ENCODE measurements around the gene MOV10L1. TPM values are rescaled to one million over a fixed set of nuclear protein-coding genes. Genes with fewer than 3 reads are reported as not detected.
"Not testable (repeated sequence)": the region's sequence is repeated elsewhere in the genome, so short reads cannot be mapped to it uniquely, and the experiment has no call there.

The MOV10L1 gene
- total RNA-seq, 2 experiments from 2014 or later, result 0.11 TPM; not detected in 1

GRCh38 chr22:50203288-50203687 lies 113.5 kb downstream of the MOV10L1 start:
- ChIA-PET POLR2A (no interaction called here), CTCF (interaction anchor here (1.0 kb wide), 1 partner anchor 12 kb away, joined by 3 read pairs; no protein-coding TSS in a partner anchor)
- no peak for DNase-seq
- Mint-ChIP-seq H3K27me3 (no peaks in the 10 kb centered on the region), H3K9me3 (ENCODE audit: low read depth) (no peaks in the 10 kb centered on the region), H3K4me3 (no peak overlapping the region), H3K4me1 (peaks cover 23% of the 10 kb centered on the region), H3K36me3 (ENCODE audit: low read depth) (peaks cover 15% of the 10 kb centered on the region), H3K27ac (no peak overlapping the region)
- no peak for ATAC-seq
- intact Hi-C loops (cut with DNase I, micrococcal nuclease), result no loop called here

GRCh38 chr22:50204571-50204970 lies 114.8 kb downstream of the MOV10L1 start:
- Mint-ChIP-seq H3K27ac (no peak overlapping the region), H3K27me3 (no peaks in the 10 kb centered on the region), H3K4me3 (no peak overlapping the region), H3K9me3 (ENCODE audit: low read depth) (no peaks in the 10 kb centered on the region), H3K4me1 (peaks cover 21% of the 10 kb centered on the region), H3K36me3 (ENCODE audit: low read depth) (peaks cover 12% of the 10 kb centered on the region)
- ChIA-PET CTCF (no interaction called here), POLR2A (interaction anchor here (0.6 kb wide), 1 partner anchor 258 kb away, joined by 3 read pairs; no protein-coding TSS in a partner anchor)
- no peak for ATAC-seq
- no peak for DNase-seq
- intact Hi-C loops (cut with DNase I, micrococcal nuclease), result no loop called here

GRCh38 chr22:50204998-50205397 lies 115.2 kb downstream of the MOV10L1 start:
- H3K27ac Mint-ChIP-seq, result not testable (repeated sequence)

GRCh38 chr22:50205781-50206569 lies 116.2 kb downstream of the MOV10L1 start:
- no peak for ATAC-seq
- Mint-ChIP-seq H3K27me3 (no peaks in the 10 kb centered on the region), H3K36me3 (ENCODE audit: low read depth) (peaks cover 14% of the 10 kb centered on the region), H3K9me3 (ENCODE audit: low read depth) (no peaks in the 10 kb centered on the region), H3K4me3 (no peak overlapping the region), H3K27ac (no peak overlapping the region), H3K4me1 (peaks cover 21% of the 10 kb centered on the region)
- CTCF ChIA-PET, result no interaction called here
- POLR2A ChIA-PET, result no interaction called here
- intact Hi-C loops (cut with DNase I, micrococcal nuclease), result no loop called here
- DNase-seq, result no peak

More at GRCh38 chr22:50204998-50205397, 115.2 kb downstream of the MOV10L1 start:
- Mint-ChIP-seq H3K4me1 (peaks cover 21% of the 10 kb centered on the region), H3K36me3 (ENCODE audit: low read depth) (peaks cover 14% of the 10 kb centered on the region)
- H3K9me3 Mint-ChIP-seq (ENCODE audit: low read depth); DNase-seq; H3K4me3 Mint-ChIP-seq; H3K27me3 Mint-ChIP-seq; ATAC-seq; CTCF ChIA-PET; intact Hi-C loops (cut with DNase I, micrococcal nuclease); POLR2A ChIA-PET: not testable (repeated sequence)

GRCh38 chr22:50206599-50206998 lies 116.8 kb downstream of the MOV10L1 start:
- no peaks in the 10 kb centered on the region for H3K9me3 Mint-ChIP-seq (ENCODE audit: low read depth)
- intact Hi-C loops (cut with DNase I, micrococcal nuclease), result no loop called here
- peaks cover 17% of the 10 kb centered on the region for H3K36me3 Mint-ChIP-seq (ENCODE audit: low read depth)
- ChIA-PET CTCF (interaction anchor here (1.0 kb wide), 1 partner anchor 79 kb away, joined by 3 read pairs; no protein-coding TSS in a partner anchor), POLR2A (no interaction called here)
- ATAC-seq, result no peak
- no peaks in the 10 kb centered on the region for H3K27me3 Mint-ChIP-seq
- H3K4me3 Mint-ChIP-seq, result no peak overlapping the region
- H3K4me1 Mint-ChIP-seq, result peaks cover 21% of the 10 kb centered on the region
- H3K27ac Mint-ChIP-seq, result no peak overlapping the region
- DNase-seq, result no peak

- Mint-ChIP-seq H3K4me1 (peaks cover 16% of the 10 kb centered on the region), H3K27ac (no peak overlapping the region), H3K36me3 (ENCODE audit: low read depth) (peaks cover 21% of the 10 kb centered on the region)
Observed at GRCh38 chr22:50207383-50208140, 117.8 kb downstream of the MOV10L1 start.

GRCh38 chr22:50208430-50208938 lies 118.7 kb downstream of the MOV10L1 start:
- ATAC-seq, result no peak
- Mint-ChIP-seq H3K27me3 (no peaks in the 10 kb centered on the region), H3K9me3 (ENCODE audit: low read depth) (no peaks in the 10 kb centered on the region), H3K4me3 (no peak overlapping the region), H3K36me3 (ENCODE audit: low read depth) (peaks cover 17% of the 10 kb centered on the region), H3K4me1 (peaks cover 10% of the 10 kb centered on the region), H3K27ac (no peak overlapping the region)
- intact Hi-C loops (cut with DNase I, micrococcal nuclease), result no loop called here
- CTCF ChIA-PET, result interaction anchor here (0.5 to 1.5 kb wide), 5 partner anchors 20 to 617 kb away, joined by 3 to 7 read pairs (median 3); no protein-coding TSS in a partner anchor
- no peak for DNase-seq
- POLR2A ChIA-PET, result interaction anchor here (0.6 kb wide), 1 partner anchor 43 kb away, joined by 3 read pairs; the partner anchor contains the start of gene HDAC10

More at GRCh38 chr22:50207383-50208140, 117.8 kb downstream of the MOV10L1 start:
- DNase-seq (no peak), ATAC-seq (no peak)
- CTCF ChIA-PET, result interaction anchor here (1.0 kb wide), 1 partner anchor 80 kb away, joined by 3 read pairs; no protein-coding TSS in a partner anchor
- no peak overlapping the region for H3K4me3 Mint-ChIP-seq
- no peaks in the 10 kb centered on the region for H3K9me3 Mint-ChIP-seq (ENCODE audit: low read depth)
- POLR2A ChIA-PET, result no interaction called here
- no peaks in the 10 kb centered on the region for H3K27me3 Mint-ChIP-seq
- intact Hi-C loops (cut with DNase I, micrococcal nuclease), result no loop called here

GRCh38 chr22:50208939-50209892 lies 119.4 kb downstream of the MOV10L1 start:
- H3K27me3 Mint-ChIP-seq, result no peaks in the 10 kb centered on the region
- H3K27ac Mint-ChIP-seq, result no peak overlapping the region
- peaks cover 7% of the 10 kb centered on the region for H3K4me1 Mint-ChIP-seq
- no peak overlapping the region for H3K4me3 Mint-ChIP-seq
- DNase-seq, result no peak
- no peaks in the 10 kb centered on the region for H3K9me3 Mint-ChIP-seq (ENCODE audit: low read depth)
- CTCF ChIA-PET, result interaction anchor here (0.5 to 1.5 kb wide), 5 partner anchors 19 to 618 kb away, joined by 3 to 7 read pairs (median 3); no protein-coding TSS in a partner anchor
- POLR2A ChIA-PET, result no interaction called here
- intact Hi-C loops (cut with DNase I, micrococcal nuclease), result loop anchor here in 1 of 2 experiments (1.0 kb wide), 1 partner anchor 60 kb away; no protein-coding TSS in a partner anchor
- H3K36me3 Mint-ChIP-seq (ENCODE audit: low read depth), result peaks cover 15% of the 10 kb centered on the region
- ATAC-seq, result peak; percentile 20

- ChIA-PET CTCF (no interaction called here), POLR2A (no interaction called here)
- intact Hi-C loops (cut with DNase I, micrococcal nuclease), result loop anchor here (1.0 to 2.0 kb wide), 3 partner anchors 61 to 443 kb away; no protein-coding TSS in a partner anchor
- Mint-ChIP-seq H3K4me3 (no peak overlapping the region), H3K27me3 (no peaks in the 10 kb centered on the region), H3K9me3 (ENCODE audit: low read depth) (no peaks in the 10 kb centered on the region), H3K36me3 (ENCODE audit: low read depth) (peaks cover 18% of the 10 kb centered on the region), H3K27ac (no peak overlapping the region), H3K4me1 (peaks cover 5% of the 10 kb centered on the region)
- ATAC-seq, result peak; percentile 86
- peak; percentile 85 for DNase-seq
Observed at GRCh38 chr22:50209893-50210292, 120.1 kb downstream of the MOV10L1 start.

- ATAC-seq, result no peak
- no peaks in the 10 kb centered on the region for H3K9me3 Mint-ChIP-seq (ENCODE audit: low read depth)
- H3K27me3 Mint-ChIP-seq, result no peaks in the 10 kb centered on the region
- no peak overlapping the region for H3K4me3 Mint-ChIP-seq
- H3K36me3 Mint-ChIP-seq (ENCODE audit: low read depth), result peaks cover 22% of the 10 kb centered on the region
- CTCF ChIA-PET, result interaction anchor here (1.1 to 1.6 kb wide), 3 partner anchors 30 to 62 kb away, joined by 3 to 13 read pairs (median 3); no protein-coding TSS in a partner anchor
- intact Hi-C loops (cut with DNase I, micrococcal nuclease), result loop anchor here in 1 of 2 experiments (1.0 to 2.0 kb wide), 3 partner anchors 61 to 444 kb away; no protein-coding TSS in a partner anchor
- H3K27ac Mint-ChIP-seq, result no peak overlapping the region
- DNase-seq, result no peak
- H3K4me1 Mint-ChIP-seq, result peaks cover 4% of the 10 kb centered on the region
- POLR2A ChIA-PET, result no interaction called here
Observed at GRCh38 chr22:50210378-50211139, 120.8 kb downstream of the MOV10L1 start.

Measured in activated CD4-positive, alpha-beta T cell treated with anti-CD3 and anti-CD28 coated beads for 36 hours (primary cell).